ENCODE data around the gene WDR47. TPM values are rescaled to one million over a fixed set of nuclear protein-coding genes. Genes with fewer than 3 reads are reported as not detected.

WDR47 gene
- total RNA-seq, 1 experiment from 2014 or later = 3.6 TPM

DNA sequence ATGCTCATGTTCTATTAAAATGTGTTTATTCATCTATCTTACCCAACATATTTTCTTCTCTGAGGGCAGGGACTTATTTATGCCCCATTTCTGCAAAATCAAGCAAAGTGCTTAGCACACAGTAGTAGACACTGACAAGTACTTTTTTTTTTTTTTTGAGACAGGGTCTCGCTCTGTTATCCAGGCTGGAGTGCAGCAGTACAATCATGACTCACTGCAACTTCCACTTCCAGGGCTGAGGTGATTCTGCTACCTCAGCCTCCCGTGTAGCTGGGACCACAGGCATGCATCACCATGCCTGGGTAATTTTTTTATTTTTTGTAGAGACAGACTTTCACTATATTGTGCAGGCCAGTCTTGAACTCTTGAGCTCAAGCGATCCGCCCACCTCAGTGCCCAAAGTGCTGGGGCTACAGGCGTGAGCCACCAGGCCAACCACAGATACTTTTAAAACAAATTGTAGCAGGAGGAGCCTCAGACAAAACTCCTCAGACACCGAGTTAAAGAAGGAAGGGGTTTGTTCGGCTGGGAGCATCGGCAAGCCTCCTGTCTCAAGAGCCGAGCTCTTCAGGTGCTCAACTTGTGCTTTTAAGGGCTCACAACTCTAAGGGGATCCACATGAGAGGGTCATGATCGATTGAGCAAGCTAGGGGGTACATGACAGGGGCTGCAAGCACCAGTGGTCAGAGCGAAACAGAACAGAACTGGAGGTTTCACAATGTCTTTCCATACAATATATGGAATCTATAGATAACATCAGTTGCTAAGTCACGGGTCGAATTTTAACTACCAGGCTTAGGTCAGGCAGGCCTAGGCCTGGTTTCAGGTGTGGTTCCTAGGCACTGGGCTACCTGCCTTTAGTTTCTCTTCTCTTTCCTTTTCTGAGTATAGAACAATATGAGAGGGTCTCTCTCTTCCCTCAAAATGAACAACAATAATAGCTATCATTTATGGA, 42.9 kb upstream of the WDR47 start:
- Mint-ChIP-seq H3K4me3 (ENCODE audit: unreplicated experiment) (no peak overlapping the region), H3K4me1 (ENCODE audit: low read depth, unreplicated experiment) (peaks cover 6% of the 10 kb centered on the region), H3K27me3 (ENCODE audit: insufficient read depth, unreplicated experiment) (no peaks in the 10 kb centered on the region), H3K27ac (ENCODE audit: unreplicated experiment) (no peak overlapping the region), H3K9me3 (ENCODE audit: unreplicated experiment) (no peaks in the 10 kb centered on the region), H3K36me3 (ENCODE audit: insufficient read depth, unreplicated experiment) (no peaks in the 10 kb centered on the region)
- DNase-seq = no peak
- H3K4me1 ChIP-seq = no peaks in the 10 kb centered on the region
- H3K27me3 ChIP-seq (replicated peaks; ENCODE audit: control insufficient read depth, insufficient read depth, low read length) = no peaks in the 10 kb centered on the region
- no TSS peak for BruUV-seq (replicated peaks)
- no peaks in the 10 kb centered on the region for H3K36me3 ChIP-seq (ENCODE audit: control insufficient read depth, insufficient read depth, low read length)
- TF ChIP-seq, protein P1, sequence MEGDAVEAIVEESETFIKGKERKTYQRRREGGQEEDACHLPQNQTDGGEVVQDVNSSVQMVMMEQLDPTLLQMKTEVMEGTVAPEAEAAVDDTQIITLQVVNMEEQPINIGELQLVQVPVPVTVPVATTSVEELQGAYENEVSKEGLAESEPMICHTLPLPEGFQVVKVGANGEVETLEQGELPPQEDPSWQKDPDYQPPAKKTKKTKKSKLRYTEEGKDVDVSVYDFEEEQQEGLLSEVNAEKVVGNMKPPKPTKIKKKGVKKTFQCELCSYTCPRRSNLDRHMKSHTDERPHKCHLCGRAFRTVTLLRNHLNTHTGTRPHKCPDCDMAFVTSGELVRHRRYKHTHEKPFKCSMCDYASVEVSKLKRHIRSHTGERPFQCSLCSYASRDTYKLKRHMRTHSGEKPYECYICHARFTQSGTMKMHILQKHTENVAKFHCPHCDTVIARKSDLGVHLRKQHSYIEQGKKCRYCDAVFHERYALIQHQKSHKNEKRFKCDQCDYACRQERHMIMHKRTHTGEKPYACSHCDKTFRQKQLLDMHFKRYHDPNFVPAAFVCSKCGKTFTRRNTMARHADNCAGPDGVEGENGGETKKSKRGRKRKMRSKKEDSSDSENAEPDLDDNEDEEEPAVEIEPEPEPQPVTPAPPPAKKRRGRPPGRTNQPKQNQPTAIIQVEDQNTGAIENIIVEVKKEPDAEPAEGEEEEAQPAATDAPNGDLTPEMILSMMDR (IDR thresholded peaks at IDR 0.05; ENCODE audit: insufficient read depth in 1 of 2, low read depth in 1 of 2, low read length in 1 of 2, severe bottlenecking in 1 of 2, unreplicated experiment in 1 of 2) = no peak
- intact Hi-C loops (cut with micrococcal nuclease; ENCODE audit: unreplicated experiment) = no loop called here
- no peak overlapping the region for H3K4me3 ChIP-seq (ENCODE audit: low read depth, low read length)
- H3K9me3 ChIP-seq = no peaks in the 10 kb centered on the region
- CTCF ChIA-PET = no interaction called here
- POLR2A ChIA-PET = no interaction called here

GRCh38 chr1:109083923-109084322, 42.0 kb upstream of the WDR47 start:
- Histone ChIP-seq H3K9me3 (no peaks in the 10 kb centered on the region), H3K4me3 (ENCODE audit: low read depth, low read length) (no peak overlapping the region), H3K27me3 (replicated peaks; ENCODE audit: control insufficient read depth, insufficient read depth, low read length) (no peaks in the 10 kb centered on the region), H3K4me1 (no peaks in the 10 kb centered on the region), H3K36me3 (ENCODE audit: control insufficient read depth, insufficient read depth, low read length) (no peaks in the 10 kb centered on the region)
- no peak overlapping the region for H3K4me3 Mint-ChIP-seq (ENCODE audit: unreplicated experiment)
- ChIA-PET POLR2A (no interaction called here), CTCF (no interaction called here)
- no peak overlapping the region for H3K27ac Mint-ChIP-seq (ENCODE audit: unreplicated experiment)
- TF ChIP-seq, protein P1 (IDR thresholded peaks at IDR 0.05; ENCODE audit: insufficient read depth in 1 of 2, low read depth in 1 of 2, low read length in 1 of 2, severe bottlenecking in 1 of 2, unreplicated experiment in 1 of 2) = no peak
- no peaks in the 10 kb centered on the region for H3K36me3 Mint-ChIP-seq (ENCODE audit: insufficient read depth, unreplicated experiment)
- H3K9me3 Mint-ChIP-seq (ENCODE audit: unreplicated experiment) = no peaks in the 10 kb centered on the region
- H3K4me1 Mint-ChIP-seq (ENCODE audit: low read depth, unreplicated experiment) = peaks cover 1% of the 10 kb centered on the region
- BruUV-seq (replicated peaks) = no TSS peak
- intact Hi-C loops (cut with micrococcal nuclease; ENCODE audit: unreplicated experiment) = no loop called here
- no peak for DNase-seq
- no peaks in the 10 kb centered on the region for H3K27me3 Mint-ChIP-seq (ENCODE audit: insufficient read depth, unreplicated experiment)

DNA sequence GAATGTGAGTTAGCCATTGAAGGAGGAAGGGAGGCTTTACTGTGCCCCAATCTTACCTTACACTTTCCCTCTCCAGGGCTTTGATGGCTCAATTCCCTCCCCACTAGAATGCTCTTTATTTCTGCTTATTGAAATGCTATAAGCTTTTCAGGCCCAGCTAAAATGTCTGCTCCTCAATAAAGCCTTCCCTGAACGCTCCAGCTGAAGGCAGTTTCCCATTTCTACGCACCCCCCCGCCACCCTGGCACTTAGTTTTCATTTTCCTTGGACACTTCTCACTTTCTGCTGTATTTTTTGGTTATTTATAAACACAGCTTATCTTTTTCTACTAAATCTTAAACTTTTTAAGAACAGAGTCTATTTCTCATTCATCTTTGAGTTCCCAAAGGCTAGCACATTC, 41.6 kb upstream of the WDR47 start:
- CTCF ChIA-PET = no interaction called here
- intact Hi-C loops (cut with micrococcal nuclease; ENCODE audit: unreplicated experiment) = no loop called here

More for the DNA sequence above, 41.6 kb upstream of the WDR47 start:
- Mint-ChIP-seq H3K27me3 (ENCODE audit: insufficient read depth, unreplicated experiment) (no peaks in the 10 kb centered on the region), H3K9me3 (ENCODE audit: unreplicated experiment) (no peaks in the 10 kb centered on the region), H3K4me1 (ENCODE audit: low read depth, unreplicated experiment) (no peaks in the 10 kb centered on the region), H3K27ac (ENCODE audit: unreplicated experiment) (no peak overlapping the region), H3K4me3 (ENCODE audit: unreplicated experiment) (no peak overlapping the region), H3K36me3 (ENCODE audit: insufficient read depth, unreplicated experiment) (no peaks in the 10 kb centered on the region)
- POLR2A ChIA-PET = no interaction called here
- no peak overlapping the region for H3K4me3 ChIP-seq (ENCODE audit: low read depth, low read length)
- no peaks in the 10 kb centered on the region for H3K9me3 ChIP-seq
- no peaks in the 10 kb centered on the region for H3K27me3 ChIP-seq (replicated peaks; ENCODE audit: control insufficient read depth, insufficient read depth, low read length)
- H3K4me1 ChIP-seq = no peaks in the 10 kb centered on the region
- H3K36me3 ChIP-seq (ENCODE audit: control insufficient read depth, insufficient read depth, low read length) = no peaks in the 10 kb centered on the region
- BruUV-seq (replicated peaks) = no TSS peak
- DNase-seq = no peak
- TF ChIP-seq, protein P1 (IDR thresholded peaks at IDR 0.05; ENCODE audit: insufficient read depth in 1 of 2, low read depth in 1 of 2, low read length in 1 of 2, severe bottlenecking in 1 of 2, unreplicated experiment in 1 of 2) = no peak
